ENCODE measurements around the gene NOL4L. TPM values are rescaled to one million over a fixed set of nuclear protein-coding genes. Genes with fewer than 3 reads are reported as not detected.

NOL4L gene
- total and polyA plus RNA-seq, 7 donors = 0.61 to 2.7 (median 1.3) TPM

DNA sequence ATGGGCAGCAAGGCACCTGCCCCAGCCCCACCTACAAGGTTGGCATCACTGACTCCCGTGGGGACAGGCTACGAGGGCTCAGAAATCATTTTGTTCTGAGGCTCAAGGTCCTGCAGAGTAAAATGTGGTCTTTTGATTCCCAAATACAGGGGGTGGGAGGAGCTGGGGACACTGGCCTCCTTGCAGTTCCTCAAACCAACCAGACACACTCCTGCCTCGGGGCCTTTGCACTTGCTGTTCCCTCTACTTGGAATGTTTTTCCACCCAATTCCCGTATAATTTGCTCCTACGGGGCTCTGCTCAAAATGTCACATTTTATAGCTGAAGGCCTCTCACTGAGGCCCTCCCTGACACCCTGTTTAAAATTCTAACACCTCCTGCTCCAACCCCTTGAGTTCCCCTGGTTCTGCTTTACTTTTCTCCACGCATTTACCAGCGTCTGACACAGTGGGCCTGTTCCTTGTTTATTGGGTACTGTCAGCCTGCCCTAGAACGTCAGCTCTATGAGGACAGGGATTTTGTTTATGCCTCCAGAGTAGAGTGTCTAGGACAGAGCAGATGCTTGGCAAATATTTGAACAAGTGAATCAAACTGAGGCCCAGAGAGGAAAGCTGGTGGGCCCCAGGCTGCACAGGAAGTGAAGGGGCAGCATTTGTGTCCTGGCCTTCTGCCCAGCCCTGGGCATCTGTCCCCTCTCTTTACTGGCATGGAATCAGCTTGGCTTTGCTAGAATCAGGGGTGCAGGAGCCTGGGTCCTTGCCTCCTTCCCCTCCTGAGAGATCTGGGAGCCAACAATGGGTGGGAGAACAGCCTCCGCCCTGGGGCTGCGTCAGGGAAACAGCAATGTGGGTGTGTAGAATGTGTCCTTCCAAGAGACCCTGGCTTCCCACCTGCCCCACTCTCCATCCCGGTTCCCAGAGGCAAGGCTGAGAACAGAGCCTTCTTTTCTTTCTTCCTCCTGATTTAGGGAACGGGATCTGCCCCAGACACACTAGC is 18.5 kb downstream of the NOL4L start:
- Histone ChIP-seq H3K4me1 (no peaks in the 10 kb centered on the region), H3K27me3 (ENCODE audit: insufficient read depth in 3 of 3, low read length in 2 of 3) (no peaks in the 10 kb centered on the region), H3K36me3 (ENCODE audit: insufficient read depth in 1 of 2, low read depth in 1 of 2) (no peaks in the 10 kb centered on the region), H3K27ac (no peak overlapping the region), H3K4me3 (no peak overlapping the region), H3K9me3 (no peaks in the 10 kb centered on the region)
- WGBS, 3 donors = 80 to 84% (median 82%) methylated on average over 12 of the region's 12 CpGs
- intact Hi-C loops (cut with DNase I) = no loop called here
- no peak for DNase-seq
- TF ChIP-seq, protein P1, sequence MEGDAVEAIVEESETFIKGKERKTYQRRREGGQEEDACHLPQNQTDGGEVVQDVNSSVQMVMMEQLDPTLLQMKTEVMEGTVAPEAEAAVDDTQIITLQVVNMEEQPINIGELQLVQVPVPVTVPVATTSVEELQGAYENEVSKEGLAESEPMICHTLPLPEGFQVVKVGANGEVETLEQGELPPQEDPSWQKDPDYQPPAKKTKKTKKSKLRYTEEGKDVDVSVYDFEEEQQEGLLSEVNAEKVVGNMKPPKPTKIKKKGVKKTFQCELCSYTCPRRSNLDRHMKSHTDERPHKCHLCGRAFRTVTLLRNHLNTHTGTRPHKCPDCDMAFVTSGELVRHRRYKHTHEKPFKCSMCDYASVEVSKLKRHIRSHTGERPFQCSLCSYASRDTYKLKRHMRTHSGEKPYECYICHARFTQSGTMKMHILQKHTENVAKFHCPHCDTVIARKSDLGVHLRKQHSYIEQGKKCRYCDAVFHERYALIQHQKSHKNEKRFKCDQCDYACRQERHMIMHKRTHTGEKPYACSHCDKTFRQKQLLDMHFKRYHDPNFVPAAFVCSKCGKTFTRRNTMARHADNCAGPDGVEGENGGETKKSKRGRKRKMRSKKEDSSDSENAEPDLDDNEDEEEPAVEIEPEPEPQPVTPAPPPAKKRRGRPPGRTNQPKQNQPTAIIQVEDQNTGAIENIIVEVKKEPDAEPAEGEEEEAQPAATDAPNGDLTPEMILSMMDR (IDR thresholded peaks at IDR 0.05) = no peak
- ATAC-seq = no peak

DNA sequence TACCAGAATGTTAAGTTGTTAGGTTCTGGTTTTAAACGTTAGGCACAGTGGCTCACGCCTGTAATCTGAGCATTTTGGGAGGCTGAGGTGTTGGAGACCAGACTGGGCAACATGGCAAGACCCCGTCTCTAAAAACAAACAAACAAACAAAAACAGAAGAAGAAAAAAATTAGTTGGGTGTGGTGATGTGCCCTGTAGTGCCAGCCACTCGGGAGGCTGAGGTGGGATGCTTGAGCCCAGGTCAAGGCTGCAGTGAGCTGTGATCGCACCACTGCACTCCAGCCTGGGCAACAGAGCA is 19.4 kb downstream of the NOL4L start:
- intact Hi-C loops (cut with DNase I) = no loop called here

DNA sequence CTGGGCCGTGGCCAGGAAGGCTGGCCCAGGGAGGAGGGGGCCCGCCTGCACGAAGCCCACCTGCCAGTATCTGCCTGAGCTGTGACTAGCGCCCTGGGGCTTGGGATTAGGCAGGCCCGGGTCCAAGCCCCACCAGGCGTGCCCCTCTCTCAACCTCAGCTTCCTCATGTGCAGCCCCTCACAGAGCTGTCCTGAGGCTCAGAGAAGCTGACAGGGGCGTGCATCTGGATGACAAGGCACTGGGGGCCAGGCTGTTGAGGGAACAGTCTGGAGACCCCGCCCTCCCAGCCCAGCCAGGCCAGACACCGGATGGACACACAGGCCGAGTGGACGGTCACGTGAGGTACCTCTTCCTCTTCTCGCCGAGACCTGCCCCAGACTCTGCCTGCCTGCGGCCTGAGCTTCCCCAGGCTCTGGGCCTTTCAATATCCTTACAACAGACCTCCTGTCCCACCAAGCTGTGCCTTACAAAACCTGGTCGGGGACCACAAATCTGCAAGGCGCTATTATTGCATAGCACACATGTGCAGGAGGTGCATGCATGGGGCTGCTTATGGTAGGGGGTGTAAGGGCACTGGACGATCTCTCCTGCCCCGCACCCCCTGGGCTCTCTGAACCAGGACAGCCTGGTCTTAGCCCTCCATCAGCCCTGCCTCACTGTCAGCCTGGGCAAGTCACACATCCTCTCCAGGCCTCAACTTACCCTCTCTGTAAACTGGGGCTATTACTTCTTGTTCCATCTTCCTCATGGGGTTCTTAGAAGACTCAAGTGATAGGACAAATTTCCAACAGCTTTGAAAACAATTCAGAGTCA is 20.0 kb downstream of the NOL4L start:
- peak; percentile 45 to 65 for DNase-seq
- Histone ChIP-seq H3K9me3 (no peaks in the 10 kb centered on the region), H3K27me3 (ENCODE audit: insufficient read depth in 3 of 3, low read length in 2 of 3) (peaks cover 0 to 10% (median 2%) of the 10 kb centered on the region in 3 donors), H3K4me3 (no peak overlapping the region), H3K36me3 (ENCODE audit: insufficient read depth in 1 of 2, low read depth in 1 of 2) (no peaks in the 10 kb centered on the region), H3K27ac (no peak overlapping the region), H3K4me1 (no peaks in the 10 kb centered on the region)
- intact Hi-C loops (cut with DNase I) = no loop called here
- TF ChIP-seq, protein P1 (IDR thresholded peaks at IDR 0.05) = no peak
- WGBS, 3 donors = 55 to 78% (median 67%) methylated on average over 12 to 19 of the region's 19 CpGs
- no peak for ATAC-seq

More for the DNA sequence above, 19.4 kb downstream of the NOL4L start:
- Histone ChIP-seq H3K27me3 (ENCODE audit: insufficient read depth in 3 of 3, low read length in 2 of 3) (peaks cover 0 to 4% (median 2%) of the 10 kb centered on the region in 3 donors), H3K27ac (no peak overlapping the region), H3K36me3 (ENCODE audit: insufficient read depth in 1 of 2, low read depth in 1 of 2) (no peaks in the 10 kb centered on the region), H3K4me1 (no peaks in the 10 kb centered on the region), H3K9me3 (no peaks in the 10 kb centered on the region), H3K4me3 (no peak overlapping the region)
- 92 to 97% (median 92%) methylated on average over 5 of the region's 5 CpGs for WGBS, 3 donors
- DNase-seq = no peak
- ATAC-seq = no peak
- TF ChIP-seq, protein P1 (IDR thresholded peaks at IDR 0.05) = no peak

DNA sequence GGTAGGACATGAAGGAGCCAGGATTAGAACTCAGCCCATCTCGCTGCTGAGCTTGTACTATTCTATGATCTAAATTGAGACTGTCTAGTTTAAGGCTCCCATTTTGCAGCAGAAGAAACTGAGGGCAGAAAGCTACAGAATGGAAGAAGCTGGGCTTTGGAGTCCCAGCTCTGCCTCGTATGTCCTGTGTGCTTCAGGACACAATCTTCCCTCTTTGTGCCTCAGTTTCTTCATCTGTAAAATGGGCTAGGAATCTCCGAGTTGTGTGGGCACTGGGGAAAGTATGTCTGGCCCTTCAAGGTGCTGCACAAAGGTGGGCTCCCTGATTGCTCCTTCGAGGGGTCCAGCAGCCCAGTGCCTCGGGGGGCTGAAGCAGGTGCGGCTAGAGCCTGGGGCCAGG is 20.7 kb downstream of the NOL4L start:
- Histone ChIP-seq H3K36me3 (ENCODE audit: insufficient read depth in 1 of 2, low read depth in 1 of 2) (no peaks in the 10 kb centered on the region), H3K4me1 (no peaks in the 10 kb centered on the region), H3K4me3 (no peak overlapping the region), H3K9me3 (no peaks in the 10 kb centered on the region), H3K27me3 (ENCODE audit: insufficient read depth in 3 of 3, low read length in 2 of 3) (peaks cover 0 to 16% (median 2%) of the 10 kb centered on the region in 3 donors), H3K27ac (no peak overlapping the region)
- DNase-seq = no peak
- TF ChIP-seq, protein P1 (IDR thresholded peaks at IDR 0.05) = no peak
- ATAC-seq = no peak
- intact Hi-C loops (cut with DNase I) = no loop called here
- WGBS, 3 donors = 88 to 90% (median 90%) methylated on average over 6 of the region's 6 CpGs
